ENCODE measurements around the gene SLC3A2. TPM values are rescaled to one million over a fixed set of nuclear protein-coding genes. Genes with fewer than 3 reads are reported as not detected.

The SLC3A2 gene
- total and polyA plus RNA-seq, 2 of the 13 experiments (the other 11 are each of a cell fraction or from before 2014, with no cell fraction given) = 213 to 226 TPM

GRCh38 chr11:62841361-62842170 is 39.1 kb upstream of the SLC3A2 start (continued):
- TF ChIP-seq BHLHE40 (IDR thresholded peaks at IDR 0.05; ENCODE audit: low read length) (no peak), ZNF562 (CRISPR knock-in tag; IDR thresholded peaks at IDR 0.05; ENCODE audit: borderline replicate concordance) (peak; percentile 95), NR0B2 (CRISPR knock-in tag; IDR thresholded peaks at IDR 0.05) (no peak), LBX2 (CRISPR knock-in tag; IDR thresholded peaks at IDR 0.05; ENCODE audit: borderline replicate concordance) (no peak), ZNF33B (CRISPR knock-in tag; IDR thresholded peaks at IDR 0.05) (peak; percentile 64; the same call in 1 of the 2 replicates), CAMTA2 (CRISPR knock-in tag; IDR thresholded peaks at IDR 0.05; ENCODE audit: borderline replicate concordance) (no peak), AHR (CRISPR knock-in tag; IDR thresholded peaks at IDR 0.05) (0 out of 2 replicates have a peak, but pooled peaks have one; percentile 65), ZNF558 (CRISPR knock-in tag; IDR thresholded peaks at IDR 0.05; ENCODE audit: borderline replicate concordance) (no peak), ZNF576 (CRISPR knock-in tag; IDR thresholded peaks at IDR 0.05) (no peak), ZBTB21 (CRISPR knock-in tag; IDR thresholded peaks at IDR 0.05) (peak; percentile 84), SIX1 (CRISPR knock-in tag; IDR thresholded peaks at IDR 0.05; ENCODE audit: borderline replicate concordance) (peak; percentile 90), KDM1A (CRISPR knock-in tag; IDR thresholded peaks at IDR 0.05) (no peak), PLRG1 (conservative IDR thresholded peaks at IDR 0.05) (no peak), IRF2 (CRISPR knock-in tag; IDR thresholded peaks at IDR 0.05) (peak; percentile 99), SAFB2 (CRISPR knock-in tag; IDR thresholded peaks at IDR 0.05; ENCODE audit: borderline replicate concordance, low read depth) (peak; percentile 68; the same call in 1 of the 2 replicates), RBAK (CRISPR knock-in tag; IDR thresholded peaks at IDR 0.05) (no peak), SPEN (CRISPR knock-in tag; IDR thresholded peaks at IDR 0.05; ENCODE audit: low read depth) (peak; percentile 65; the same call in 1 of the 2 replicates), SMC3 (IDR thresholded peaks at IDR 0.05; ENCODE audit: low read length) (no peak), JUN (CRISPR knock-in tag; IDR thresholded peaks at IDR 0.05) (0 out of 2 replicates have a peak, but pooled peaks have one; percentile 52), CCAR2 (optimal IDR thresholded peaks at IDR 0.05; ENCODE audit: low read depth, low read length) (no peak), NCOR1 (IDR thresholded peaks at IDR 0.05; ENCODE audit: borderline replicate concordance, low read length) (0 out of 2 replicates have a peak, but pooled peaks have one; percentile 34), ZFP91 (CRISPR knock-in tag; IDR thresholded peaks at IDR 0.05; ENCODE audit: borderline replicate concordance) (no peak; the same call in 1 of the 2 replicates), HES4 (CRISPR knock-in tag; IDR thresholded peaks at IDR 0.05; ENCODE audit: borderline replicate concordance) (no peak; the same call in 1 of the 2 replicates), NR2C2 (CRISPR knock-in tag; IDR thresholded peaks at IDR 0.05; ENCODE audit: borderline replicate concordance) (peak; percentile 69; the same call in 1 of the 2 replicates), ZNF788 (CRISPR knock-in tag; IDR thresholded peaks at IDR 0.05; ENCODE audit: borderline replicate concordance) (no peak), ZNF367 (CRISPR knock-in tag; IDR thresholded peaks at IDR 0.05; ENCODE audit: borderline replicate concordance) (peak; percentile 75; the same call in 1 of the 2 replicates), ZSCAN21 (CRISPR knock-in tag; IDR thresholded peaks at IDR 0.05; ENCODE audit: borderline replicate concordance) (peak; percentile 81; the same call in 1 of the 2 replicates), SIX4 (CRISPR knock-in tag; IDR thresholded peaks at IDR 0.05) (peak; percentile 68), ZFP41 (CRISPR knock-in tag; IDR thresholded peaks at IDR 0.05; ENCODE audit: borderline replicate concordance) (no peak)
